Measurements from ENCODE around the gene KIFBP.

KIFBP gene

DNA sequence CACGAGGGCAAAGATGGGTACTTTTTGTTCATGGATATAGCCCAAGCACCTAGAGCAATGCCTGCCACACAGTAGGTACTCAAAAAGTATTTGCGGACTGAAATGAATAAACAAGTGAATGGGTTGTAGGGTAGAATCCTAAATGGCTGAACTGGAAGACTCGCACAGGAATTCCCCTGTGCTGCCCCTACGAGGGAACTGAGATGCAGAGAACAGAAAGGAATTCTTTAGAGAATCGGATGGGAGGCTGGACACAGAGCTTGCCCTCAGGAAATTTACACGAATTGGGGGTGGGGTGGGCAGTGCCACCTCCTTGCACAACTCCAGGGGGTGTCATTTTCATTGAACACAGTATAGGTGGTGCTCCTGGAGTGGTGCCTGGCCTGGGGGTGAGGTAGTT lies 64.1 kb downstream of the KIFBP start:
- H3K4me2 ChIP-seq (ENCODE audit: low read depth, low read length, poor library complexity, severe bottlenecking): no peak overlapping the region
- no peak overlapping the region for H2AFZ ChIP-seq (ENCODE audit: low read depth, low read length, severe bottlenecking)
- no peaks in the 10 kb centered on the region for H3K27me3 ChIP-seq (ENCODE audit: low read length)
- H3K27ac ChIP-seq (ENCODE audit: low read depth, low read length): no peak overlapping the region
- H3K4me3 ChIP-seq (ENCODE audit: insufficient read depth, low read length, poor library complexity, severe bottlenecking): no peak overlapping the region
- no peak overlapping the region for H3K9ac ChIP-seq (ENCODE audit: low read length)
- TF ChIP-seq, protein P1, sequence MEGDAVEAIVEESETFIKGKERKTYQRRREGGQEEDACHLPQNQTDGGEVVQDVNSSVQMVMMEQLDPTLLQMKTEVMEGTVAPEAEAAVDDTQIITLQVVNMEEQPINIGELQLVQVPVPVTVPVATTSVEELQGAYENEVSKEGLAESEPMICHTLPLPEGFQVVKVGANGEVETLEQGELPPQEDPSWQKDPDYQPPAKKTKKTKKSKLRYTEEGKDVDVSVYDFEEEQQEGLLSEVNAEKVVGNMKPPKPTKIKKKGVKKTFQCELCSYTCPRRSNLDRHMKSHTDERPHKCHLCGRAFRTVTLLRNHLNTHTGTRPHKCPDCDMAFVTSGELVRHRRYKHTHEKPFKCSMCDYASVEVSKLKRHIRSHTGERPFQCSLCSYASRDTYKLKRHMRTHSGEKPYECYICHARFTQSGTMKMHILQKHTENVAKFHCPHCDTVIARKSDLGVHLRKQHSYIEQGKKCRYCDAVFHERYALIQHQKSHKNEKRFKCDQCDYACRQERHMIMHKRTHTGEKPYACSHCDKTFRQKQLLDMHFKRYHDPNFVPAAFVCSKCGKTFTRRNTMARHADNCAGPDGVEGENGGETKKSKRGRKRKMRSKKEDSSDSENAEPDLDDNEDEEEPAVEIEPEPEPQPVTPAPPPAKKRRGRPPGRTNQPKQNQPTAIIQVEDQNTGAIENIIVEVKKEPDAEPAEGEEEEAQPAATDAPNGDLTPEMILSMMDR (IDR thresholded peaks at IDR 0.05; ENCODE audit: insufficient read depth, low read length, poor library complexity, severe bottlenecking): no peak
- no peak for TF ChIP-seq EZH2phosphoT487 (conservative IDR thresholded peaks at IDR 0.05; ENCODE audit: low read length)
- no peaks in the 10 kb centered on the region for H3K9me2 ChIP-seq (replicated peaks; ENCODE audit: insufficient read depth, low read length)
- H3K36me3 ChIP-seq (ENCODE audit: low read length): no peaks in the 10 kb centered on the region
- no peaks in the 10 kb centered on the region for H3F3A ChIP-seq (ENCODE audit: insufficient read depth)
- H3K79me2 ChIP-seq (ENCODE audit: insufficient read depth, low read length): no peaks in the 10 kb centered on the region
- no peaks in the 10 kb centered on the region for H4K20me1 ChIP-seq (ENCODE audit: low read depth, low read length)
- H3K9me3 ChIP-seq (ENCODE audit: insufficient read depth, low read length): no peaks in the 10 kb centered on the region

DNA sequence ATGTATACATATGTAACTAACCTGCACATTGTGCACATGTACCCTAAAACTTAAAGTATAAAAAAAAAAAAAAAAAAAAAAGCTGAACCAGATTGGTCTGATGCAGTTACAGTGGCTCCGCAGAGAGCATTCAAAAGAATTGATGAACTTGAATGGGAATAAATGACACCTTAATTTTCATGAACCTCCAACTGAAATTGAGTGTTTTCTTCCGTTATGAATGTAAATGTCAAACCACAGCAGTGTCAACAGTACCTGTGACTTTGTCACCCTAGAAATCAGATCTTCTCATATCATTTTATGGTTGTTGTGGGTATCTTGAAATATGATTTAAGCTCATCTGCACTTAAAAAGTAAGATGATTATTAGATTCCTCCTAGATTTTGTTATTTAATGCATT lies 66.6 kb downstream of the KIFBP start:
- H3K79me2 ChIP-seq (ENCODE audit: insufficient read depth, low read length): no peaks in the 10 kb centered on the region
- no peaks in the 10 kb centered on the region for H3K36me3 ChIP-seq (ENCODE audit: low read length)
- no peaks in the 10 kb centered on the region for H3K27me3 ChIP-seq (ENCODE audit: low read length)
- H3K4me2 ChIP-seq (ENCODE audit: low read depth, low read length, poor library complexity, severe bottlenecking): no peak overlapping the region
- H3K9ac ChIP-seq (ENCODE audit: low read length): no peak overlapping the region
- H3K9me3 ChIP-seq (ENCODE audit: insufficient read depth, low read length): no peaks in the 10 kb centered on the region
- TF ChIP-seq, protein P1 (IDR thresholded peaks at IDR 0.05; ENCODE audit: insufficient read depth, low read length, poor library complexity, severe bottlenecking): no peak
- TF ChIP-seq EZH2phosphoT487 (conservative IDR thresholded peaks at IDR 0.05; ENCODE audit: low read length): no peak
- H2AFZ ChIP-seq (ENCODE audit: low read depth, low read length, severe bottlenecking): no peak overlapping the region
- no peak overlapping the region for H3K27ac ChIP-seq (ENCODE audit: low read depth, low read length)
- H3K9me2 ChIP-seq (replicated peaks; ENCODE audit: insufficient read depth, low read length): no peaks in the 10 kb centered on the region
- H4K20me1 ChIP-seq (ENCODE audit: low read depth, low read length): no peaks in the 10 kb centered on the region
- H3K4me3 ChIP-seq (ENCODE audit: insufficient read depth, low read length, poor library complexity, severe bottlenecking): no peak overlapping the region
- no peaks in the 10 kb centered on the region for H3F3A ChIP-seq (ENCODE audit: insufficient read depth)

DNA sequence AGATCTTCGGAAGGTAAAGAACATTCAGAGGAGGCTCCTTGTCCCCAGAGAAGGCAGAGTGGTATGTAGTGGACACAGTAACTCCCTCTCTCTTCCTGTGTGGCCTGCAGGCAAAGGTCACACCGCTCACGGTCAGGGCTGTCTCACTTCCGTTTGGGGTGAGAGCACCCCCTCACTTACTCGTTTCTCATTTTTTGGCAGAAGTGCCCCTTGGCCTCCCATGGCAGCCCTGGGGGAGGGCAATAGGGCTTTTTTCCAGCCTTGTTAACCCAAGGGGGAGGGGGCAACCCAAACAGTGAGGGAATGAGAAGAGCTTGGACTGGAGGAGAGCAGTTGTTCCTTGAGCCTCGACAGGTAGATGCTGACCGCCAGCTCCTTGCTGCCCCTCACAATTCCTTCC lies 67.5 kb downstream of the KIFBP start:
- H3K27ac ChIP-seq (ENCODE audit: low read depth, low read length): no peak overlapping the region
- no peaks in the 10 kb centered on the region for H3F3A ChIP-seq (ENCODE audit: insufficient read depth)
- no peak overlapping the region for H3K4me3 ChIP-seq (ENCODE audit: insufficient read depth, low read length, poor library complexity, severe bottlenecking)
- H3K36me3 ChIP-seq (ENCODE audit: low read length): no peaks in the 10 kb centered on the region
- no peak overlapping the region for H3K9ac ChIP-seq (ENCODE audit: low read length)
- H3K4me2 ChIP-seq (ENCODE audit: low read depth, low read length, poor library complexity, severe bottlenecking): no peak overlapping the region
- H4K20me1 ChIP-seq (ENCODE audit: low read depth, low read length): no peaks in the 10 kb centered on the region
- no peaks in the 10 kb centered on the region for H3K27me3 ChIP-seq (ENCODE audit: low read length)
- H3K9me2 ChIP-seq (replicated peaks; ENCODE audit: insufficient read depth, low read length): no peaks in the 10 kb centered on the region
- no peaks in the 10 kb centered on the region for H3K79me2 ChIP-seq (ENCODE audit: insufficient read depth, low read length)
- H2AFZ ChIP-seq (ENCODE audit: low read depth, low read length, severe bottlenecking): no peak overlapping the region
- TF ChIP-seq, protein P1 (IDR thresholded peaks at IDR 0.05; ENCODE audit: insufficient read depth, low read length, poor library complexity, severe bottlenecking): no peak
- no peak for TF ChIP-seq EZH2phosphoT487 (conservative IDR thresholded peaks at IDR 0.05; ENCODE audit: low read length)
- H3K9me3 ChIP-seq (ENCODE audit: insufficient read depth, low read length): no peaks in the 10 kb centered on the region
